GM12892 (cell line): ENCODE results near the gene CIITA.
A peak's percentile ranks its signal among the peaks of the same experiment; 100 is the strongest.
"Not testable (repeated sequence)": the region's sequence is repeated elsewhere in the genome, so short reads cannot be mapped to it uniquely, and the experiment has no call there.

ENCODE experiments used
- DNase-seq: peaks from one replicate; pipeline ENCODE4 v3.0.0; 2011; ENCODE audit not compliant: insufficient read length
- FAIRE-seq: peaks from 2 replicates; lab custom pipeline; 2011; peaks lifted over from hg19 to GRCh38; lab: Jason Lieb, UNC
- POLR2A ChIP-seq: IDR thresholded peaks from 2 replicates; pipeline ENCODE4 v1.6.1; 2011; ENCODE audit warnings: low read depth, low read length, control low read depth
- POLR2AphosphoS5 ChIP-seq: IDR thresholded peaks from 2 replicates; pipeline ENCODE4 v1.6.1; 2011; ENCODE audit warnings: low read depth, low read length, control low read depth
- TAF1 ChIP-seq: IDR thresholded peaks from 2 replicates; pipeline ENCODE4 v1.6.1; 2011; ENCODE audit warnings: low read depth, mild to moderate bottlenecking, control low read depth, low read length, borderline replicate concordance

Gene CIITA

DNA sequence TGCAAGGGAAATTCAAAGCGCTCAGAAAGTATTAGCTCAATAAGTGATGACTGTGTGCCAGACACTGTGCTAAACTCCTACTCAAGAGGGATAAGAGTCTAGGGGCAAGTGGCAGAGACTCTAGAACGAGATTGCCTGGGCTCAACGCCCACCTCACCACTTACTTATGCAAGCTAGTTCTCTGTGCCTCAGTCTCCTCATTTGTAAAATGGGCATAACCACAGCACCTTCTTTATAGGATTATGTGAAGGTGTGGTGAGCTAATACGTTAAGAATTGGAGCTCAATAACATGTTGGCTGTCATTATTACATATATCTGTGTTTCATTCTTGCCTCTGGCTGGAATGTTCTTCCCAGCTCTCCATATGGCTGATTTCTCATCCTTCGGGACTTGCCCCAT, 49.9 kb downstream of the CIITA start:
- FAIRE-seq, result no peak
- DNase-seq, result no peak
- peak; percentile 52; the same call in 1 of the 2 replicates for TF ChIP-seq POLR2AphosphoS5
- TF ChIP-seq POLR2A, result no peak
- no peak for TF ChIP-seq TAF1

DNA sequence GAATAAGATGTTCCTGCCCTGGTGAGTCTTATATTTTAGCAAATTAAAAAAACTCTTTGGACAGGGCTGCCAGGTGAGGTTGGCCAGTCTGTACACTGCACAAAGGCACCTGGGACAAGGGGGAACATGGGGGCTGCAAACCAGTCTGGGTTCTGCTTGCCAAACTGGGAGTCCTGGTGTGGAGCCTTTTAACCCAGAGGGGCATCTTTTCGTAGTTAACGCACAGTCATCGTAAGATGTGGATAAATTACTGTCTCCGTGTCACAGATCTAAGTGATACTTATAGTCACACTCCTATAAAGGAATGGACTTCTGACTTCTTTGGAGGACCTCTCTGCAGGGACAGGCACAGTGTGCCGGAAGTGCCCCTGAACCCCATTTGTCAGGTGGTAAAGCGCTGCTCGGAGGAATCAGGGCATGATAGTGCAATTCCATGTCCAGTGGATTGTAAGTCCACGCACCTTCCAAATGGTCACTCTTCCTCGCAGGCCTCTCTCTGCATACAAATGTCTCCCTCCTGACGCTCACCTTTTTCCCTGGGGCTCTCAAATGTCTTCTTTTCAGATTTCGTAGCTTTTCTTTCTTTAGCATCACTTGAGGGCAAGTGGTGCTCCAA, 50.6 kb downstream of the CIITA start:
- FAIRE-seq, result no peak
- peak; percentile 80 for TF ChIP-seq POLR2AphosphoS5
- TF ChIP-seq POLR2A, result 0 out of 2 replicates have a peak, but pooled peaks have one; percentile 16
- no peak for TF ChIP-seq TAF1
- no peak for DNase-seq

DNA sequence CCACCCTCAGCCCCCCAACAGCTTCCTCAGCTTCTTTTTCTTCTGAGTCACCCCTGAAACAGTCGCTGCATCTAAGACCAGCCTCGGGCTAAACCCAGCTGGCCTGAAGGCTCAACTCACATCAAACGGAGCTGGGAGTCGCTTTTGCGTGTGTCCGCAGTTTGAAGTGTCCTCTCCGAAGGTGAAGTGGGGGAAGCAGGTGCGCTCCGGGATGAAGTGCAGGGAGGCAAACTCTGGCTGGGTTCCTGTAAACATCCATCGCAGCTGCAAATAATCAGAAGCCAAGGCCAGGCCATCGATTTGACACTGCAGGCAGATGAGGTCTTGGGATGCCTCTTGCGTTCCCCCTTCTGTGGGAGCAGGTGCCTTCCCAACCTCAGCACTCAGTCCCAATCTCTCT, 52.1 kb downstream of the CIITA start:
- not testable (repeated sequence) for FAIRE-seq, DNase-seq

DNA sequence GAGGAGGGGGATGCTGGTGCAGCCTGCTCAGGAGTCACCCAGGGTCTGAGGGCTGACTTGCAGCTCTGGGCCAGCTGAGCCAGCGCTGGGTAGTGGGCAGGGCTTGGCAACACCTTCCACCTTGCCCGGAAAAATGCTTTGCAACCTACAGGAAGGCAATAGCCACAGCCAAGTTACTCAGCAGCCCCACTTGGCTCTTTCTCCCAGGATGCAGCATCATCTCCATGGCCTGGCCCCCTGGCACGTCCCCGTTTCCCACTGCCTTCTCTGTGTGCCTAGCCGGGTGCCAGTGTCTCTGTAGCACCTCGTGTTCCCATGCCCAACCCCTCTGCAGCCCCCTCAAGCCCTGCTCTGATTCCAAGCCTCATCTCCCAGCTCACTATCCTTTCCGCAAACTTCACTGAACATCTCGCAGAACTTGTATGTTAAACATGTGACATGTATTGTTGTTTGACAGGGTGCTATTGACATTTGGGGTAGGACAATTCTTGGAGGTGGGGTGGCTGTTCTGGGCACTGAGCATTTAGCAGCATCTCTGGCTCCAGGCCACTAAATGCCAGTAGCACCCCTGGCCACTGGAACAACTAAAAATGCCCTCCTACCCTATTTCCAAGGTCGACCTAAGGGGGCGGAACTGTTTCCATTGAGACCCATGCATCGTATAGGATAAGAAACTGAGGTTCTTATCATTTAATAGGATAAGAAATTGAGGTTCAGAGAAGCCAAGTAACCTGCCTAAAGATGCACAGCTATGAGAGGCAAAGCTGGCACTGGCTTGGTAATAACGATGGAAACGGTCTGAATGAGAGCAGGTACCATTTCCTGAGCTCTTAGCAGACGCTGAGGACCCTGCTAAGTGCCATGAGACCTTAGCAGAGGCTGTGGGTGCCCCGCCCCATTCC, 53.1 kb downstream of the CIITA start:
- peak; percentile 77 for TF ChIP-seq POLR2AphosphoS5
- TF ChIP-seq POLR2A, result peak; percentile 60
- no peak for TF ChIP-seq TAF1
- FAIRE-seq (no peak), DNase-seq (no peak)

DNA sequence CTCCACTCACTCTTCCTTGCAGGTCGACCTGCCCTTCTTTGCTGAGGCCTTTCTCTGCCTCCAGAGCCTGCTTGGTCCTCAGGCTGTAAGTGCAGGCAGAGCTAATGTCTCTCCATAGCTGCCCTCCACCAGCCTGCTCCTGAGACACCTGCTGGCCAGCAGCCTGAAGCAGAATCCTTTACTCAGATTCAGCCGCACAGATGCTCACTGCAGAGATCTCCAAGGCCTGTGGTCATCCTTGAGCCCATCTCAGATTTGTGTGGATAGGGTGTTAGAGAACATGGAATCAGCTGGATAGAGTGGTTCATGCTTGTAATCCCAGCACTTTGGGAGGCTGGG, 53.7 kb downstream of the CIITA start:
- peak; percentile 56; the same call in 1 of the 2 replicates for TF ChIP-seq POLR2AphosphoS5
- TF ChIP-seq TAF1, result no peak
- FAIRE-seq, result no peak
- DNase-seq, result no peak

DNA sequence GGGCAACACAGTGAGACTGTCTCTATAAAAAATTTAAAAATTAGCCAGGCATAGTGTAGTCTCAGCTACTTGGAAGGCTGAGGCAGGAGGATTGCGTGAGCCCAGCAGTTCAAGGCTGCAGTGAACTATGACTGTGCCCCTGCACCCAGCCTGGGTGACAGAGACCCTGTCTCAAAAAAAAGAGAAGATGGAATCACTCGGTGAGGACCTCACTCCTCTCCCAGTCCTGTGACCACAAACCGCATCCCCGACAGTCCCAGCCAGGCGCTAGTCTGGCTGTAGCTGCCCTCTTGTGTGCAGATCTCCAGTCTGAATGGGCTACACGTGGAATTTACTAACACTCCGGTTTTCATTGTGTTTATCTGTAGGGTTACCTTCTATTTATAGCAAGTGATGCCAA, 54.1 kb downstream of the CIITA start:
- no peak for DNase-seq
- TF ChIP-seq POLR2A (no peak), TAF1 (no peak), POLR2AphosphoS5 (no peak)
- FAIRE-seq, result no peak

DNA sequence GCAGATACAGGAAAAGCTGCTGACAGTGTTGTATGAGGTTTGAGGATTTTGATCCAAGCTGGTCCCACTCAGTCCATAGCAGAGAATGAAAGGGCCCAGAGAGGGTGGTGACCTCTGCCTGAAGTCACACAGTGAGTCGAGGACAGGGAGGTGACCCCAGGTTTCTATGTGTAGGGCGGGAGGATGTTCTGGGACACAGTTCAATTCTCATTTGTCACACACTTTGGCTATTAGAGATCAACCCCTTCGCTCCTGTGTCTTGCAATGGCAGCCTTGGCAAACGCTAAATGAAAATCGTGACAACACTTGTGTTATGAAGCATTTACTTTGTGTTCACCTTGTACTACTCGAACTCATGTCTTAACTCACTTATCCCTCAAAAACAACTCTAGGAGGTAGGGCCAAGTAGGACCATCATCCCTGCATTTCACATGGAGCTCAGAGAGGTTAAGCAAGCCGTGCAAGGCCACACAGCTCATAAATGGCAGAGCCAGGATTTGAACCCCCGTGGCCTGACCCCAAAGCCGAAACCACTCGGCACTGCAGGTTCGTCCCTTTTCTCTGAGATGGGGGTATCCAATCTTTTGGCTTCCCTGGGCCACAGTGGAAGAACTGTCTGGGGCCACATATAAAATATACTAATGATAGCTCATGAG, 55.1 kb downstream of the CIITA start:
- TF ChIP-seq TAF1, result no peak
- TF ChIP-seq POLR2A, result peak; percentile 28; the same call in 1 of the 2 replicates
- FAIRE-seq (no peak), DNase-seq (no peak)

DNA sequence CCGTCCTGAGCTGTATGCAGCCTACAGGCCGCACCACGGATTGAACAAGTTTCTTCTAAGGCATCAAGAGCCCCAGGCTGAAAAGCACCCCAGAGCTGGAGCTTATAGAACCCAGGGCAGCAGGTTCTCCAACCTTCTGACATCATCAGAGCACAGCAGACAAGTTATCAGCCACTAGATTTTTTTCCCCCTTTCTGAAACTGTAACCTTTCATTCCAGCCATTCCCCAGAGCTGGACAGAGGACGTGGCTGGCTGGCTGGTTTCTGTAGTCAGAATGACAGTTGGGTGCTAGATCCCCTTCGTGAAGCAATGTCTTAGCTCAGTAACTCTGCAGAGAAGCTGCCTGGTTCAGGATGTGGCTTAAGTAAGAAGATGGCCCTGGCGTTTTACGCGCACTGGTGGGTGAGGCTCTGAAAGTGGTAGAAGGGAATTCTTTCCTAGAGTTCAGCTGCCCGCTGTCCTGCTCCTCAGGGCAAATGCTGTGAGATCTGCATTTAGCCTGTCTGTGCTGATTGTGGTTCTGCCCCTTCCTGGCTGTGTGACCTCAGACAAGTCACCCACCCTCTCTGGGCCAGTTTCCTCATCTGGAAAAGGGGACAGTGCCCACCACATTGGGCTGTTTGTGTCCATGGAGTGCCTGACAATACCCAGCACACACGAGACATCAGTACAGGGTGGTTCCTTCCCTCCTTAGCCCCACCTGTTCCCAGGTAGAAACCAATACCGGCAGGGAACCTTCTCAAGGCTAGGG, 56.1 kb downstream of the CIITA start:
- FAIRE-seq (no peak), DNase-seq (no peak)
- TF ChIP-seq POLR2A, result no peak; the same call in 1 of the 2 replicates
- no peak for TF ChIP-seq TAF1
- peak; percentile 46; the same call in 1 of the 2 replicates for TF ChIP-seq POLR2AphosphoS5

DNA sequence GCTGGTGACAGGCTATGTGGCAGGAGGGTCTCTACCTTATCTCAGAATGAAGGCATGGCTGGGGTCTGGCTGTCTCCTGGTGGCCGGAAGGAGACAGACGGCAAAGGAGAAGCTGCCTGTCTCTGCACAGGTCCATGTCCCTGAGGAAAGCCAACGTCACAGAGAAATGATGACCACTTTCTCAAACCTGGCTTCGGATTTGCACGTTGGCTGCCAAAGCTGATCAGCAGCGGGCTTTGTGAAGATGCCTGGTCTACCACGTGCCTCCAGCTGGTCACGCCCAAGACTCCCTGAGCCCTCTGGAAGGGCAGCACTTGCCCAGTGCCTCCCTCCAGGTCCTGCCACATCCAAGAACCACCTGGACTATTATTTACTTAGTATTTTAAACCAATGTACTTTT, 56.9 kb downstream of the CIITA start:
- no peak for TF ChIP-seq POLR2AphosphoS5
- no peak; the same call in 1 of the 2 replicates for TF ChIP-seq POLR2A
- no peak for TF ChIP-seq TAF1
- no peak for FAIRE-seq
- DNase-seq, result no peak

DNA sequence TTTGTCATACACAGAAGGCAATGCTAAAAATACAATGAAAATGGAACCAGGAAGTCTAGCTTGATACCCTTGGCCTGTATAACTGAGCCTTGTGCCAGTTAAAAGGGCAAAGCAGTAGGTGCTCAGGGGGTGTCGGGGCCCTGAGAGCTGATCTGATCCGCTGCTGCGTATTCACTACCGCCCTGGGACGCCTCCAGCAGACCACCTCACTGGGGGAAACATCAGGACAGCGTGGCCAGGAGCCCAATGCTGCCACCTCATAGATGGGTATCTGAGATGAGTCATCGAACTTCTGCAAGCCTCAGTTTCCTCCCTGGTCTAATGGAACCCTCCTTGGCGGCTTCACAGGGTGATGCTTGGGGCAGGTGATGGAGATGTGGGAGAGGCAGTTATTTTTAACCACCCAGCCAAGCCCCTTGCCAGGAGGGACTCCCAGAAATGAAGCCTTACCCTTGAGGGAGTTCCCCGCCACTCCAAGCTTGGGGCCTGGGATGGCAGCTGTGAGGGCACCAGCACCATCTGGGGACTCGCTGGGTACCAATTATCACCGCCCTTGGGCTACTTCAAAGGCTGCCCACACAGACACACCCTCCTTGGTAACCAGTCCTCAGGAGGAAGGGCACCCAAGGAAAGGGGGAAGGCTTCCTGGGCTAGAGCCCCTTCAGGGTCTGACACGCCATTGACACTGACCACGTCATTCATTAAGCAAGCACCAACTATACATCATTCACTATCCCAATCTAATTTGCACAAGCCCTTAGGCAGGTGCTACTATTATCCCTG, 57.5 kb downstream of the CIITA start:
- TF ChIP-seq POLR2AphosphoS5, result no peak
- TF ChIP-seq TAF1, result no peak
- TF ChIP-seq POLR2A, result no peak
- DNase-seq, result no peak
- FAIRE-seq, result no peak
